Adrenal gland (tissue), 12 donors: ENCODE measurements around the gene CCNY. TPM values are rescaled to one million over a fixed set of nuclear protein-coding genes. Genes with fewer than 3 reads are reported as not detected.

Experiments
- DNase-seq, 7 donors: peaks; one replicate each; pipeline ENCODE4 v3.0.0-alpha.2; 2019 to 2020
- H3K27ac ChIP-seq, 5 donors: fragments of 200-600 bp; sonication (generic) in 4 of 5; 1 replicate in 3 of 5; 2 replicates in 2 of 5; pipeline versions ENCODE4 v1.5.1 to v1.8.0; 2016 to 2020; ENCODE audit warnings: mild to moderate bottlenecking in 1 of 5
- H3K27me3 ChIP-seq: fragments of 200-600 bp; 2 replicates; pipeline ENCODE4 v1.8.0; 2021
- H3K36me3 ChIP-seq, 2 donors: fragments of 200-600 bp; replicated peaks in 1 of 2; 1 replicate in 1 of 2; 2 replicates in 1 of 2; pipeline versions ENCODE4 v1.5.1 to v1.8.0; 2018 to 2022
- H3K4me1 ChIP-seq, 2 donors: fragments of 200-600 bp; replicated peaks in 1 of 2; 1 replicate in 1 of 2; 2 replicates in 1 of 2; pipeline versions ENCODE4 v1.5.1 to v1.8.0; 2018 to 2021
- H3K4me3 ChIP-seq, 4 donors: fragments of 200-600 bp; sonication (generic) in 3 of 4; one replicate each; pipeline ENCODE4 v1.5.1; 2016 to 2018
- H3K9me3 ChIP-seq, 3 donors: fragments of 200-600 bp; sonication (generic) in 1 of 3; replicated peaks in 1 of 3; 1 replicate in 2 of 3; 2 replicates in 1 of 3; pipeline versions ENCODE4 v1.5.1 to v1.8.0; 2016 to 2021
- POLR2A ChIP-seq, 2 donors: fragments of 450-650 bp; IDR thresholded peaks; one replicate each; pipeline ENCODE4 v1.6.1; 2017; ENCODE audit warnings: antibody characterized with exemption in 2 of 2, mild to moderate bottlenecking in 2 of 2, moderate library complexity in 1 of 2
- WGBS, 4 donors: extraction: QIAGEN DNeasy Blood & Tissue Kit in 2 of 4; methylation state at CpG; one replicate each; pipeline versions ENCODE4 v1.1.5 to v1.1.7; 2013 to 2017; 5-methylcytosine and 5-hydroxymethylcytosine counted together
- intact Hi-C, 2 donors: fragments of 100-400 bp; cut with DNase I; formaldehyde crosslinking; loops; one replicate each; pipeline versions ENCODE4 v1.14.1 to v1.15.0; 2022 to 2023
- polyA plus RNA-seq, 3 donors: library from polyadenylated mRNA; stranded (reverse); fragments of 200-250 nt in 2 of 3; fragments of 350-450 nt in 1 of 3; fragmentation: Illumina TruSeq in 1 of 3; extraction: RNeasy Lipid Tissue Mini Kit (QIAGEN cat#74804) in 1 of 3; gene quantifications; one replicate each; pipeline ENCODE4 v1.2.3, GENCODE V29; 2013 to 2014
- total RNA-seq, 9 donors: library from RNA; depleted of rRNA in 4 of 9; stranded (reverse); fragments of >200 nt in 4 of 9; fragments of 120-200 nt in 1 of 9; fragmentation: NEBNext Ultra II Directional in 1 of 9; extraction: Animal tissue kit (Norgen Biotek cat#: 25700) in 1 of 9; gene quantifications; one replicate each; pipeline versions ENCODE4 v1.1.0 to v1.2.4, GENCODE V29; 2013 to 2023
- TF ChIP-seq, protein P1 (sequence below), 6 experiments: fragments of 450-650 bp in 4 of 6; fragments of 200-600 bp in 2 of 6; sonication (generic) in 1 of 6; IDR thresholded peaks; 1 replicate in 5 of 6; 2 replicates in 1 of 6; pipeline versions ENCODE4 v1.5.1 to v1.8.0; 2016 to 2021; ENCODE audit warnings: antibody characterized with exemption in 6 of 6, mild to moderate bottlenecking in 2 of 6, moderate library complexity in 1 of 6
- donor health status: healthy with polysubstance abuse.
- donor health status: Bipolar disorder and iron deficiency.
- donor health status: DM: yes; HTN: yes; CAD: no.
- donor health status: DM: no; HTN: no; CAD: no.
- donor health status: DM: no; HTN: no; CAD: no.
- donor health status: DM: yes; HTN: yes; CAD: no.

Gene CCNY
- total and polyA plus RNA-seq, 12 donors: 18.3 to 87.0 (median 45.2) TPM

DNA sequence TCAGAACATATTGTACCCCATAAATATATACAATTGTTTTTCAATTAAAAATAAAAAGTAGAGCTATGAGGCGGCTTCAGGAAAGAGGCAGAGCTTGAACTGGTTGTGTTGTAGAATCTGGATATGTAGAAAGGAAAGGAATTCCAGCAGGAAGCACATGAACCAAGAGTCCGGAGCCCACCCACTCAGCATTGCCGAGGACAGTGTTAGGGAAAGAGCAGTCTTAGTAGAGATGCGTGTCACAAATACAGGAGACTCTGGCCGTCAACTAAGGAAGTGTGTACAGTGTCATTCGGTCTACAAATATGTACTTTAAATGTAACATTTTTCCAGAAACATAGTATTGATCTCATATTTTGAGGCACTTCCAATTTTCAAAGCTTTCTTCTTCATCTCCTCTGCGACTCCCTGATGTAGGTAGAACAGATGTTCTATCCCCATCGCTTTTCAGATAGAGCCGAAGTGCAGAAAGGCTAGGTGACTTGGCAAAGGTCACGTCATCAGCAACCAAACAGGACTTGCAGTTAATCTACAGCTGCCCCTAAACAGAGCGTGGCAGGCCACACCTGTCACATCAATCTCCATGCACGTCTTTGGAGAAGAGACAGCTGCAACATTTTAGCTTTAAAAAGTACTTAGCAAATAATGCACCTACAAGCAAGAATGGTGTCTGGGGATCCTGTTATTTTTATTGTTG is 243.6 kb downstream of the CCNY start:
- Histone ChIP-seq H3K4me1 (no peaks in the 10 kb centered on the region), H3K4me3 (no peak overlapping the region), H3K27ac (no peak overlapping the region), H3K36me3 (no peaks in the 10 kb centered on the region), H3K9me3 (no peaks in the 10 kb centered on the region), H3K27me3 (no peaks in the 10 kb centered on the region)
- DNase-seq: no peak
- TF ChIP-seq, protein P1, sequence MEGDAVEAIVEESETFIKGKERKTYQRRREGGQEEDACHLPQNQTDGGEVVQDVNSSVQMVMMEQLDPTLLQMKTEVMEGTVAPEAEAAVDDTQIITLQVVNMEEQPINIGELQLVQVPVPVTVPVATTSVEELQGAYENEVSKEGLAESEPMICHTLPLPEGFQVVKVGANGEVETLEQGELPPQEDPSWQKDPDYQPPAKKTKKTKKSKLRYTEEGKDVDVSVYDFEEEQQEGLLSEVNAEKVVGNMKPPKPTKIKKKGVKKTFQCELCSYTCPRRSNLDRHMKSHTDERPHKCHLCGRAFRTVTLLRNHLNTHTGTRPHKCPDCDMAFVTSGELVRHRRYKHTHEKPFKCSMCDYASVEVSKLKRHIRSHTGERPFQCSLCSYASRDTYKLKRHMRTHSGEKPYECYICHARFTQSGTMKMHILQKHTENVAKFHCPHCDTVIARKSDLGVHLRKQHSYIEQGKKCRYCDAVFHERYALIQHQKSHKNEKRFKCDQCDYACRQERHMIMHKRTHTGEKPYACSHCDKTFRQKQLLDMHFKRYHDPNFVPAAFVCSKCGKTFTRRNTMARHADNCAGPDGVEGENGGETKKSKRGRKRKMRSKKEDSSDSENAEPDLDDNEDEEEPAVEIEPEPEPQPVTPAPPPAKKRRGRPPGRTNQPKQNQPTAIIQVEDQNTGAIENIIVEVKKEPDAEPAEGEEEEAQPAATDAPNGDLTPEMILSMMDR (IDR thresholded peaks at IDR 0.05): no peak
- TF ChIP-seq POLR2A (IDR thresholded peaks at IDR 0.05): no peak
- WGBS, 4 donors: 59 to 79% (median 64%) methylated on average over 12 of the region's 12 CpGs
- intact Hi-C loops: no loop called here

DNA sequence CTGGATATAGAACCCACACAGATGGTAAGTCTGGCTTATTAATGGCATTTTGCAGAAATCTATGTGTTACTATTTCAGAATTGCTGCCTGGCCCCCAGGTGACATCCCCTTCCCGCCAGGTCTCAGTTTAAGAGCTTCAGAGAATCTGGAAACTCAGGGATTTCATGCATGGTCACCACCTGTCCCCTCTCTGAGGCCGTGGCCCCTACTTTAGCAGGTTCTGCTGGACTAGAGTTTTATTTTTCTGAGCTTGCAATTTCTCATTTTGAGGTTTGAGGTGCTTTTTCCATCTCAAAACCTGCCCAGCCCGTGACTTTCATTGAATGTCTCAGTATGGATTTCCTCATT is 244.1 kb downstream of the CCNY start:
- Histone ChIP-seq H3K4me3 (no peak overlapping the region), H3K27me3 (no peaks in the 10 kb centered on the region), H3K4me1 (no peaks in the 10 kb centered on the region), H3K9me3 (no peaks in the 10 kb centered on the region), H3K36me3 (no peaks in the 10 kb centered on the region), H3K27ac (no peak overlapping the region)
- intact Hi-C loops: no loop called here
- DNase-seq: no peak
- TF ChIP-seq POLR2A (IDR thresholded peaks at IDR 0.05): no peak
- TF ChIP-seq, protein P1 (IDR thresholded peaks at IDR 0.05): no peak
- WGBS, 4 donors: 76 to 88% (median 85%) methylated on average over 2 to 3 of the region's 3 CpGs

DNA sequence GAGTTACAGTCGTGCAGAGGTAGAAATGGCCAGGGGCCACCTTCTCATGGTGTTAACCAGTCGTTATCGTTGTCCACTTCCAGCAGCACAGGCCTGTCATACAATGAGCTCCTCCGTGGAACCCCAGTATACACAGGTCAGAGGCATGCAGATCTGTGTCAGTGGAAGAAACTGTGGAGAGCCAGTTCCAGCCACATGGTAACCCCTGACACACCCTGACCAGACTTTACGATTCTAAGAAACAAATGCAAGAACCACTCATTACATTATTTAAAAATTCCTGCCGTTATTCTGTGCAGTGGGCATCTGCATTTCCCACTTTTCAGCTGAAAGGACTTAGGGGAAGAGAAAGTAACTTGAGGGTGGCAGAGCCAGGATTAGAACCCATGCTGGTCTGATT is 245.3 kb downstream of the CCNY start:
- Histone ChIP-seq H3K9me3 (no peaks in the 10 kb centered on the region), H3K27me3 (no peaks in the 10 kb centered on the region), H3K4me1 (no peaks in the 10 kb centered on the region), H3K36me3 (no peaks in the 10 kb centered on the region), H3K4me3 (no peak overlapping the region), H3K27ac (no peak overlapping the region)
- intact Hi-C loops: no loop called here
- TF ChIP-seq POLR2A (IDR thresholded peaks at IDR 0.05): no peak
- TF ChIP-seq, protein P1 (IDR thresholded peaks at IDR 0.05): no peak
- DNase-seq: no peak
- 81 to 90% (median 87%) methylated on average over 6 of the region's 6 CpGs for WGBS, 4 donors

DNA sequence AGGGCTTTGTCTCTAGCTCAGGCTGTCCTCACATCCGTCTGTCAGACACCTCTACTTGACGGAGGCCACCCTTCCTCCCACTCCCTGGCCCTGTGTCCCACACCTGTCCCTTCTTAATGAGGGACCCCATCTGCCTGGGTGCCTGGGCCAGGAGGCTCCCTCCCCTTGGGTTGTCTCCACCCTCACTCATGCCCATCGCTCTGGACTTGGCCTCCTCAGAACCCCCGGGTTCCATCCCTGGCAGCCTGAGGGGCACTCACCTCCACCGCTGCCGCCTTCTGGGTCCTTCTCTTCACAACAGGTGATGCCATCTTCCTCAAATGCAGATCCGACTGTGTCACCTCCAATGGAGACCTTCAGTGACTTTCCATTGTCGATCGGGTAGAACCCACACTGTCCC is 248.6 kb downstream of the CCNY start:
- no peak overlapping the region for H3K27ac ChIP-seq
- H3K36me3 ChIP-seq: no peaks in the 10 kb centered on the region
- TF ChIP-seq, protein P1 (IDR thresholded peaks at IDR 0.05): no peak
- TF ChIP-seq POLR2A (IDR thresholded peaks at IDR 0.05): no peak
- WGBS, 4 donors: 93 to 95% (median 94%) methylated on average over 9 of the region's 9 CpGs
- DNase-seq: no peak
- H3K27me3 ChIP-seq: no peaks in the 10 kb centered on the region
- H3K4me3 ChIP-seq: no peak overlapping the region
- no peaks in the 10 kb centered on the region for H3K9me3 ChIP-seq
- intact Hi-C loops: no loop called here
- H3K4me1 ChIP-seq: no peaks in the 10 kb centered on the region
